H9 (cell line): ENCODE data around the gene MEIG1. TPM values are rescaled to one million over a fixed set of nuclear protein-coding genes. Genes with fewer than 3 reads are reported as not detected.

Experiments
- DNase-seq: peaks from one replicate; pipeline ENCODE4 v3.0.0-alpha.2; 2017
- H2AFZ ChIP-seq: one replicate; pipeline ENCODE4 v1.6.1; 2013; ENCODE audit warnings: mild to moderate bottlenecking, low read length, control low read depth, moderate library complexity
- H2AK5ac ChIP-seq: 2 replicates; pipeline ENCODE4 v1.6.1; 2013; ENCODE audit warnings: low read length, control low read depth, mixed read lengths; ENCODE audit not compliant: insufficient read length
- H2BK120ac ChIP-seq: one replicate; pipeline ENCODE4 v1.6.1; 2013; ENCODE audit warnings: low read depth, mild to moderate bottlenecking, low read length, control low read depth, inconsistent platforms; ENCODE audit not compliant: poor library complexity, severe bottlenecking
- H2BK12ac ChIP-seq: 2 replicates; pipeline ENCODE4 v1.6.1; 2013; ENCODE audit warnings: low read length, control low read depth, mixed read lengths, low read depth; ENCODE audit not compliant: insufficient read length
- H2BK15ac ChIP-seq: 2 replicates; pipeline ENCODE4 v1.6.1; 2013; ENCODE audit warnings: low read depth, low read length, control low read depth
- H2BK20ac ChIP-seq: one replicate; pipeline ENCODE4 v1.6.1; 2013; ENCODE audit warnings: low read depth, mild to moderate bottlenecking, low read length, control low read depth, inconsistent platforms; ENCODE audit not compliant: poor library complexity, severe bottlenecking
- H2BK5ac ChIP-seq: 2 replicates; pipeline ENCODE4 v1.6.1; 2013; ENCODE audit warnings: low read length, control low read depth, mixed read lengths; ENCODE audit not compliant: insufficient read length
- H3K14ac ChIP-seq: 2 replicates; pipeline ENCODE4 v1.6.1; 2013; ENCODE audit warnings: low read length, control low read depth; ENCODE audit not compliant: insufficient read depth
- H3K18ac ChIP-seq: 2 replicates; pipeline ENCODE4 v1.6.1; 2013; ENCODE audit warnings: low read depth, mild to moderate bottlenecking, mixed read lengths, low read length, control low read depth; ENCODE audit not compliant: insufficient read length
- H3K23ac ChIP-seq: 2 replicates; pipeline ENCODE4 v1.6.1; 2013; ENCODE audit warnings: low read length, control low read depth, mixed read lengths, low read depth; ENCODE audit not compliant: insufficient read length
- H3K23me2 ChIP-seq: 2 replicates; pipeline ENCODE4 v1.6.1; 2013; ENCODE audit warnings: low read depth, mild to moderate bottlenecking, mixed read lengths, low read length, control low read depth; ENCODE audit not compliant: insufficient read length, poor library complexity, severe bottlenecking
- H3K27ac ChIP-seq: 2 replicates; pipeline ENCODE4 v1.5.1; 2013; ENCODE audit warnings: low read length, control low read depth, mixed read lengths, low read depth; ENCODE audit not compliant: insufficient read length
- H3K27me3 ChIP-seq: 2 replicates; pipeline ENCODE4 v1.6.1; 2013; ENCODE audit warnings: low read length, control low read depth, inconsistent platforms; ENCODE audit not compliant: insufficient read depth
- H3K4ac ChIP-seq: 2 replicates; pipeline ENCODE4 v1.6.1; 2013; ENCODE audit warnings: low read depth, mild to moderate bottlenecking, control low read depth, inconsistent platforms, low read length, moderate library complexity
- H3K4me1 ChIP-seq: 2 replicates; pipeline ENCODE4 v1.6.1; 2013; ENCODE audit warnings: low read length, control low read depth, inconsistent platforms; ENCODE audit not compliant: insufficient read depth
- H3K4me2 ChIP-seq: 2 replicates; pipeline ENCODE4 v1.6.1; 2013; ENCODE audit warnings: low read length, control low read depth, mixed read lengths; ENCODE audit not compliant: insufficient read length, insufficient read depth
- H3K56ac ChIP-seq: 2 replicates; pipeline ENCODE4 v1.6.1; 2013; ENCODE audit warnings: low read depth, mild to moderate bottlenecking, mixed read lengths, low read length, control low read depth; ENCODE audit not compliant: insufficient read length
- H3K79me1 ChIP-seq: 2 replicates; pipeline ENCODE4 v1.6.1; 2013; ENCODE audit warnings: low read depth, mild to moderate bottlenecking, moderate library complexity, low read length, control low read depth, inconsistent platforms; ENCODE audit not compliant: insufficient read depth, poor library complexity, severe bottlenecking
- H3K79me2 ChIP-seq: 2 replicates; pipeline ENCODE4 v1.6.1; 2013; ENCODE audit warnings: low read length, control low read depth, inconsistent platforms; ENCODE audit not compliant: insufficient read depth
- H3K9ac ChIP-seq: 2 replicates; pipeline ENCODE4 v1.6.1; 2013; ENCODE audit warnings: low read length, control low read depth, mixed read lengths; ENCODE audit not compliant: insufficient read length; ENCODE audit errors: extremely low read depth
- H3K9me3 ChIP-seq: one replicate; pipeline ENCODE4 v1.6.1; 2013; ENCODE audit warnings: low read depth, low read length, inconsistent platforms; ENCODE audit not compliant: control insufficient read depth
- H3T11ph ChIP-seq: one replicate; pipeline ENCODE4 v1.6.1; 2013; ENCODE audit warnings: mild to moderate bottlenecking, low read length, control low read depth, inconsistent platforms
- H4K20me1 ChIP-seq: one replicate; pipeline ENCODE4 v1.6.1; 2013; ENCODE audit not compliant: control insufficient read depth, insufficient read length, insufficient read depth
- H4K5ac ChIP-seq: 2 replicates; pipeline ENCODE4 v1.6.1; 2013; ENCODE audit warnings: low read depth, mild to moderate bottlenecking, mixed read lengths, low read length, control low read depth; ENCODE audit not compliant: insufficient read length
- H4K8ac ChIP-seq: replicated peaks from 2 replicates; pipeline ENCODE4 v1.6.1; 2013; ENCODE audit warnings: low read length, control low read depth, mixed read lengths, low read depth; ENCODE audit not compliant: insufficient read length
- H4K91ac ChIP-seq: 2 replicates; pipeline ENCODE4 v1.6.1; 2013; ENCODE audit warnings: low read depth, mild to moderate bottlenecking, moderate library complexity, mixed read lengths, low read length, control low read depth; ENCODE audit not compliant: insufficient read length
- H3K27ac Mint-ChIP-seq, 3 experiments: 2 replicates in 2 of 3; 3 replicates in 1 of 3; pipeline ENCODE4 v1.8.0; 2020 to 2021; ENCODE audit warnings: mixed read lengths in 3 of 3, mild to moderate bottlenecking in 1 of 3, moderate library complexity in 1 of 3
- H3K27me3 Mint-ChIP-seq: 2 replicates; pipeline ENCODE4 v1.8.0; 2021; ENCODE audit warnings: low read depth, mild to moderate bottlenecking, moderate library complexity, mixed read lengths
- H3K36me3 Mint-ChIP-seq, 3 experiments: 2 replicates in 2 of 3; 3 replicates in 1 of 3; pipeline ENCODE4 v1.8.0; 2020 to 2021; ENCODE audit warnings: low read depth in 3 of 3, mixed read lengths in 3 of 3; ENCODE audit not compliant: insufficient read depth in 1 of 3
- H3K4me1 Mint-ChIP-seq, 2 experiments: 2 replicates each; pipeline ENCODE4 v1.8.0; 2020; ENCODE audit warnings: mixed read lengths in 2 of 2
- H3K4me3 Mint-ChIP-seq, 2 experiments: 2 replicates in 1 of 2; 3 replicates in 1 of 2; pipeline ENCODE4 v1.8.0; 2020 to 2021; ENCODE audit warnings: mild to moderate bottlenecking in 2 of 2, mixed read lengths in 2 of 2, moderate library complexity in 1 of 2
- H3K9me3 Mint-ChIP-seq, 2 experiments: 2 replicates in 1 of 2; 3 replicates in 1 of 2; pipeline ENCODE4 v1.8.0; 2020; ENCODE audit warnings: mild to moderate bottlenecking in 2 of 2, mixed read lengths in 2 of 2, moderate library complexity in 1 of 2
- CTCF ChIP-seq: fragments of 200-600 bp; sonication (generic); conservative IDR thresholded peaks from 3 replicates; pipeline ENCODE4 v1.8.0; 2021; ENCODE audit warnings: antibody characterized with exemption, mild to moderate bottlenecking
- WGBS: extraction: QIAGEN DNeasy Blood & Tissue Kit; methylation state at CpG from one replicate; pipeline ENCODE4 v1.1.7; 2013; ENCODE audit warnings: missing lambda C conversion rate, low lambda C conversion rate, mixed read lengths; ENCODE audit not compliant: insufficient read length; ENCODE audit errors: extremely low coverage; 5-methylcytosine and 5-hydroxymethylcytosine counted together
- total RNA-seq: library from RNA; stranded (reverse); gene quantifications from 2 replicates; pipeline ENCODE4 v1.2.1, GENCODE V29; 2021

The MEIG1 gene
- total RNA-seq, 1 experiment from 2014 or later = 0.72 TPM

- Mint-ChIP-seq H3K36me3 (peaks cover 80 to 93% (median 91%) of the 10 kb centered on the region in 3 experiments), H3K4me1 (no peaks in the 10 kb centered on the region), H3K9me3 (peaks cover 28 to 40% of the 10 kb centered on the region in 2 experiments), H3K27me3 (no peaks in the 10 kb centered on the region), H3K27ac (no peak overlapping the region), H3K4me3 (no peak overlapping the region)
- Histone ChIP-seq H3K27me3 (no peaks in the 10 kb centered on the region), H3T11ph (no peak overlapping the region), H3K79me2 (no peaks in the 10 kb centered on the region), H4K91ac (no peak overlapping the region), H2BK5ac (no peak overlapping the region), H3K9ac (no peak overlapping the region), H2BK12ac (no peak overlapping the region), H3K14ac (no peak overlapping the region), H3K27ac (no peak overlapping the region), H4K20me1 (no peaks in the 10 kb centered on the region), H3K4me1 (no peaks in the 10 kb centered on the region), H2BK120ac (no peak overlapping the region), H4K5ac (no peak overlapping the region), H3K18ac (no peak overlapping the region), H3K79me1 (no peaks in the 10 kb centered on the region), H3K23me2 (peaks cover 3% of the 10 kb centered on the region), H4K8ac (no peak overlapping the region), H2BK20ac (no peak overlapping the region), H2AFZ (no peak overlapping the region), H2BK15ac (no peak overlapping the region), H3K4me2 (no peak overlapping the region), H3K9me3 (peaks cover 2% of the 10 kb centered on the region), H3K56ac (no peak overlapping the region), H3K4ac (no peak overlapping the region), H3K23ac (no peak overlapping the region), H2AK5ac (no peak overlapping the region)
- WGBS = no CpG with 5 or more reads among the region's 4 CpGs
- TF ChIP-seq CTCF = no peak
- no peak for DNase-seq
Measured at GRCh38 chr10:14910953-14911352, 48.2 kb upstream of the MEIG1 start.
